IPS-NIHi11 (cell line): ENCODE results near the gene CAPN15.

Experiments used
- DNase-seq: peaks from one replicate; pipeline ENCODE4 v3.0.0; 2012; ENCODE audit warnings: mixed read lengths, low spot score

Gene CAPN15

DNA sequence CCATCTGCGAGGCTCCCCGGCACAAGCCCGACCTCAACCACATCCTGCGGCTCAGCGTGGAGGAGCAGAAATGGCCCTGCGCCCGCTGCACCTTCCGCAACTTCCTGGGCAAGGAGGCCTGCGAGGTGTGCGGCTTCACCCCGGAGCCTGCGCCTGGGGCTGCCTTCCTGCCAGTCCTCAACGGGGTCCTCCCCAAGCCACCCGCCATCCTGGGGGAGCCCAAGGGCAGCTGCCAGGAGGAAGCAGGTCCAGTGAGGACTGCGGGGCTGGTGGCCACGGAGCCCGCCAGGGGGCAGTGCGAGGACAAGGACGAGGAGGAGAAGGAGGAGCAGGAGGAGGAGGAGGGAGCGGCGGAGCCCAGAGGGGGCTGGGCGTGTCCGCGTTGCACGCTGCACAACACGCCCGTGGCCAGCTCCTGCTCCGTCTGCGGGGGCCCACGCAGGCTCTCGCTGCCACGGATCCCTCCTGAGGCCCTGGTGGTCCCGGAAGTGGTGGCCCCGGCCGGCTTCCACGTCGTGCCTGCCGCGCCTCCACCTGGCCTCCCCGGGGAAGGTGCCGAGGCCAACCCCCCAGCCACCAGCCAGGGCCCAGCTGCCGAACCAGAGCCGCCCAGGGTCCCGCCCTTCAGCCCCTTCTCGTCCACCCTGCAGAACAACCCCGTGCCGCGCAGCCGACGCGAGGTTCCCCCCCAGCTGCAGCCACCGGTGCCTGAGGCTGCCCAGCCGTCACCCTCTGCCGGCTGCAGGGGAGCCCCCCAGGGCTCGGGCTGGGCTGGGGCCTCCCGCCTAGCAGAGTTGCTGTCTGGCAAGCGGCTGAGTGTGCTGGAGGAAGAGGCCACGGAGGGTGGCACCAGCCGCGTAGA lies 19.6 kb downstream of the CAPN15 start:
- DNase-seq, result peak; percentile 85

- no peak for DNase-seq
Observed at GRCh38 chr16:548586-548985, 21.1 kb downstream of the CAPN15 start.

DNA sequence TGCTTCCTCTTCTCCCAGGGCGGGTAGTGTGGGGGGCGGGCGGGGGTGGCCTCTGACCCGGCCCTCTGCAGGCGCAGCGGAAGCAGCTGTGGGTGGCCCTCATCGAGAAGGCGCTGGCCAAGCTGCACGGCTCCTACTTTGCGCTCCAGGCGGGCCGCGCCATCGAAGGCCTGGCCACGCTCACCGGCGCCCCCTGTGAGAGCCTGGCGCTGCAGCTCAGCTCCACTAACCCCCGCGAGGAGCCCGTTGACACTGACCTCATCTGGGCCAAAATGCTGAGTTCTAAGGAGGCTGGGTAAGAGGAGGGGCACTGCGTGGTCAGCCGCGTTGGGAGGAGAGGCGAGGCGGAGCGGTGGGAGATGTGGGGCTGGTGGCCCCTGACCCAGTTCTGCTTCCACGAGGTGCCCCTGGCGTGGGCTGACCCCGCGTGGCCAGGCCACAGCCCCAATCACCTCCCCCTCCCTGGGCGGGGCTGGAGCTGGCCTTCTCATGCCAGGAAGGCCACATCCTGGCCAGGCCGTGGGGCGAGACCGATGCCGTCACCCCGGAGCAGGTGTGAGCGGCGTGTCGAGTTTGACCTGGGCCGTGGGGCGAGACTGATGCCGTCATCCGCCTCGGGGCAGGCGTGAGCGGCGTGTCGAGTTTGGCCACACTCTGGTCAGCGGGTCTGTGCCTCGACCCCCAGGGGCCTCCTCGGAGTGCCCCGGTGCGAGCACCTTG lies 22.2 kb downstream of the CAPN15 start:
- DNase-seq, result peak; percentile 82

DNA sequence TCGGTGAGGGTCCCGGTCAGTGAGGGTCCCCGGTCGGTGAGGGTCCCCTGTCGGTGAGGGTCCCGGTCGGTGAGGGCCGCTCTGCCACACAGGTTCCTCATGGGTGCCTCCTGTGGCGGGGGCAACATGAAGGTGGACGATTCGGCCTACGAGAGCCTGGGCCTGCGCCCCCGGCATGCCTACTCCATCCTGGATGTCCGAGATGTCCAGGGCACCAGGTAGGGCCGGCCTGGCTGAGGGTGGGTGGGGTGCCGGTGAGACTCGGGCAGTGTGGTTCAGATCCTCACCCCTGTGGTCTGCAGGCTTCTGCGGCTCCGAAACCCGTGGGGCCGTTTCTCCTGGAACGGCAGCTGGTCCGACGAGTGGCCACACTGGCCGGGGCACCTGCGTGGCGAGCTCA lies 23.7 kb downstream of the CAPN15 start:
- no peak for DNase-seq

GRCh38 chr16:552171-552570 lies 24.7 kb downstream of the CAPN15 start:
- no peak for DNase-seq

GRCh38 chr16:553601-554296 lies 26.2 kb downstream of the CAPN15 start:
- DNase-seq, result no peak

- no peak for DNase-seq
Observed at GRCh38 chr16:554297-554621, 26.7 kb downstream of the CAPN15 start.

GRCh38 chr16:554640-555365 lies 27.3 kb downstream of the CAPN15 start:
- DNase-seq, result no peak

DNA sequence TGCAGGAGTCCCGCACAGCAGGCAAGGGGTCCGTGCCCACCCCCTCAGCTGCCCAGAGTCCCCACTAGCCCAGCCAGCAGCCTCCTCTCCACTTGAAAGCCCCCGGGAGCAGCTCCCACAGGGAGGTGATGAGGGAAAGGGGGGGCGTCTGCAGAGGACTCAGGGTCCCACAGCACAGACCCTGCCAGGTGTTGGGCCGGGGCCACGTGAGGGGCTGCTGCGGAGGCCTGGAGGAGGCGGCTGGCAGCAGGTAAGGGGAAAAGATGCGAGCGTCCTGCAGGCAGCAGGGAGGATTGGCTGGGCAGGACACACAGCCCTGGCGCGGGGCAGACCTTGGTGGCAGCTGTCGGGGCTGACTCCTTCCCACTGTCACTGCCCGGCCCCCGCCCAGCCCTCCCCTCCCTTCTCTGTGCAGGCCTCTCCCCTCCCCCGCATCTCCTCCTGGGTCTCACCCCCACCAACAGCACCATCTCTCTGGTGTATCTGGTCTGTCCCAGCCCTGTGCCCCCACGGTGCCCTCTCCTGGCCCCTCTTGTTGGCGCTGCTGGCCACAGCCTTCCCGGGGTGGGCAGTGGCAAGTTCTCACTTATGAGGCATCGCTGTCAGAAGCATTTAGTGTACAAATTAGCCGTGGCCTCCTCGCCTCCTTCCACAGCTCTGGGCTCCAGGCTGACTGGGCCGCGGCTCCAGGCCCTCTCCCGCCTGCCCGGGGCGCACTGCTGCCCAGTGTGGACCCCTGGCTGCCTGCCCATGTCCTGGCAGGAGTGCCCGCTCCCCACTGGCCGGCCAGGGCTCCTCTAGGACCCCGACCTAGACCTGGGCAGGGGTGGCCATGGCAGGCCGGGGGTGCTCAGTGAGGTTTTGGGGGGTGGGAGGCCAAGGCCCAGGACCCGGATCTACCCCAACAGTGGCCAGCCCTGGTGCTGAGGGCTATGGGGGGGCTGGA lies 28.3 kb downstream of the CAPN15 start:
- no peak for DNase-seq

- no peak for DNase-seq
Observed at GRCh38 chr16:556474-557173, 29.1 kb downstream of the CAPN15 start.

GRCh38 chr16:557463-558297 lies 30.2 kb downstream of the CAPN15 start:
- no peak for DNase-seq

- no peak for DNase-seq
Observed at GRCh38 chr16:558298-559020, 30.9 kb downstream of the CAPN15 start.

DNA sequence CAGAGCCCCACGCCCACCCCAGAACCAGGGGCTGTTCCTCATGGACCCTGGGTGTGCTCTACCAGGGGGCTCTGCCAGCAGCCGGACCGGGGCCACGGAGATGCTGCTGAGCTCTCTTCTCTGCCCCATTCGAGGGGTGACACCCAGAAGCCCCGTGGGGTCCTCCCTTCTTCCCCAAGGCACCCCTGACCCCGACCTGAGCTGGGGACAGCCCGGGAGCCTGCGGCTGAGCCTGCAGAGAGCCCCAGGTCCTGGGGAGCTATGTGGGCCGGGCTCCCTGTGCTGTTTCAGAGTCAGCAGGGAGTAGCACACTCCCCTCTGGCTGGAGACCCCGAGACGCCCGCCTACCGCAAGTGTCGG lies 31.5 kb downstream of the CAPN15 start:
- DNase-seq, result no peak

- peak; percentile 67 for DNase-seq
Observed at GRCh38 chr16:559411-560203, 32.1 kb downstream of the CAPN15 start.

- DNase-seq, result peak; percentile 76
Observed at GRCh38 chr16:560204-560700, 32.7 kb downstream of the CAPN15 start, which contains the start of gene PRR35. Gene PRR35 (plus strand): TSS chr16:560394. CDS start chr16:563295, 2,901 bp downstream.

GRCh38 chr16:560701-561412 lies 33.3 kb downstream of the CAPN15 start:
- peak; percentile 69 for DNase-seq

DNA sequence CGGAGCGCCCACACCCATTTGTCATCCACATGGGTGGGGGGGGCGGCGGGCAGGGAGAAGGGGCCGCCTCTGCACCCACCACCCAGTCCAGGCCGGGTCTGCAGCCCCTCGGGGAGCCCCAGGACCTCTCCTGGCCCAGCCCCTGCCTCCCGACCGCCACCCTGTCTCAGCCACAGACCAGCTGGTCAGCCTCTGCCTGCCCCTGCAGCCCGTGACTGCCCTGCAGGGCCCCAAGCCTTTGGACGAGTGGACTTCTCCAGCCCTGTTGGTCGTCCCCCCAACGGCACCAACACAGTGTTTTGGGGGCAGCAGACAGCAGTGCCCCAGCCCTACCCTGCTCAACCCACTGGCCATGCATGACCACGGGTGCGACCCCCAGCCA lies 33.9 kb downstream of the CAPN15 start:
- no peak for DNase-seq
